Muscle layer of colon (tissue), 2 donors: Measurements from ENCODE around the gene HEATR9.

Experiments
- H3K27ac ChIP-seq: one replicate; pipeline ENCODE4 v1.7.0; 2013; ENCODE audit warnings: low read depth, mild to moderate bottlenecking, low read length, moderate library complexity
- H3K27me3 ChIP-seq, 2 donors: one replicate each; pipeline ENCODE4 v1.7.0; 2013; ENCODE audit warnings: low read length in 2 of 2, mild to moderate bottlenecking in 2 of 2; ENCODE audit not compliant: insufficient read depth in 2 of 2, control insufficient read depth in 1 of 2
- H3K36me3 ChIP-seq: one replicate; pipeline ENCODE4 v1.7.0; 2013; ENCODE audit warnings: mild to moderate bottlenecking, low read length; ENCODE audit not compliant: insufficient read depth
- H3K4me1 ChIP-seq: one replicate; pipeline ENCODE4 v1.7.0; 2013; ENCODE audit warnings: mild to moderate bottlenecking, low read length; ENCODE audit not compliant: insufficient read depth
- H3K4me3 ChIP-seq, 2 donors: one replicate each; pipeline ENCODE4 v1.7.0; 2013; ENCODE audit warnings: low read length in 2 of 2, low read depth in 1 of 2, mild to moderate bottlenecking in 1 of 2, moderate library complexity in 1 of 2
- H3K9ac ChIP-seq: one replicate; pipeline ENCODE4 v1.7.0; 2013; ENCODE audit warnings: low read length
- H3K9me3 ChIP-seq: one replicate; pipeline ENCODE4 v1.7.0; 2013; ENCODE audit warnings: mild to moderate bottlenecking, low read length
- donor health status: abdominal sarcoma.
- donor health status: Adenocarcinoma of cecum.

HEATR9 gene

GRCh38 chr17:35868737-35869136, at the start of gene HEATR9:
HEATR9 (minus strand) TSS chr17:35868891; CDS start chr17:35868742, 149 bp downstream.
- Histone ChIP-seq H3K27me3 (no peaks in the 10 kb centered on the region), H3K4me1 (peaks cover 4% of the 10 kb centered on the region), H3K9me3 (no peaks in the 10 kb centered on the region), H3K27ac (no peak within 1 kb of the TSS), H3K9ac (no peak within 1 kb of the TSS), H3K36me3 (no peaks in the 10 kb centered on the region), H3K4me3 (no peak within 1 kb of the TSS)

GRCh38 chr17:35917519-35918213, 49.0 kb upstream of the HEATR9 start:
- H3K9ac ChIP-seq = no peak overlapping the region
- no peaks in the 10 kb centered on the region for H3K27me3 ChIP-seq
- no peak overlapping the region for H3K27ac ChIP-seq
- no peaks in the 10 kb centered on the region for H3K4me1 ChIP-seq
- H3K9me3 ChIP-seq = no peaks in the 10 kb centered on the region
- H3K4me3 ChIP-seq = no peak overlapping the region
- no peaks in the 10 kb centered on the region for H3K36me3 ChIP-seq

GRCh38 chr17:35915153-35915964, 46.7 kb upstream of the HEATR9 start:
- H3K36me3 ChIP-seq = no peaks in the 10 kb centered on the region
- no peaks in the 10 kb centered on the region for H3K9me3 ChIP-seq
- H3K4me3 ChIP-seq = no peak overlapping the region
- H3K27me3 ChIP-seq = no peaks in the 10 kb centered on the region
- H3K27ac ChIP-seq = no peak overlapping the region
- no peaks in the 10 kb centered on the region for H3K4me1 ChIP-seq
- no peak overlapping the region for H3K9ac ChIP-seq

- H3K4me1 ChIP-seq = no peaks in the 10 kb centered on the region
- no peaks in the 10 kb centered on the region for H3K36me3 ChIP-seq
- no peaks in the 10 kb centered on the region for H3K9me3 ChIP-seq
- H3K27me3 ChIP-seq = no peaks in the 10 kb centered on the region
- H3K4me3 ChIP-seq = no peak overlapping the region
- no peak overlapping the region for H3K9ac ChIP-seq
- no peak overlapping the region for H3K27ac ChIP-seq
Measured at GRCh38 chr17:35914354-35914753, 45.7 kb upstream of the HEATR9 start.

GRCh38 chr17:35913609-35914008, 44.9 kb upstream of the HEATR9 start:
- Histone ChIP-seq H3K27ac (no peak overlapping the region), H3K36me3 (no peaks in the 10 kb centered on the region), H3K4me1 (no peaks in the 10 kb centered on the region), H3K4me3 (no peak overlapping the region), H3K27me3 (no peaks in the 10 kb centered on the region), H3K9ac (no peak overlapping the region), H3K9me3 (no peaks in the 10 kb centered on the region)

- Histone ChIP-seq H3K4me3 (no peak overlapping the region), H3K27ac (no peak overlapping the region), H3K9me3 (no peaks in the 10 kb centered on the region), H3K9ac (no peak overlapping the region), H3K27me3 (no peaks in the 10 kb centered on the region), H3K4me1 (no peaks in the 10 kb centered on the region), H3K36me3 (no peaks in the 10 kb centered on the region)
Measured at GRCh38 chr17:35912942-35913341, 44.3 kb upstream of the HEATR9 start.

- Histone ChIP-seq H3K4me1 (no peaks in the 10 kb centered on the region), H3K4me3 (no peak overlapping the region), H3K9ac (no peak overlapping the region), H3K27ac (no peak overlapping the region), H3K9me3 (no peaks in the 10 kb centered on the region), H3K27me3 (no peaks in the 10 kb centered on the region), H3K36me3 (no peaks in the 10 kb centered on the region)
Measured at GRCh38 chr17:35912339-35912912, 43.7 kb upstream of the HEATR9 start.

GRCh38 chr17:35909408-35909807, 40.7 kb upstream of the HEATR9 start:
- no peaks in the 10 kb centered on the region for H3K4me1 ChIP-seq

GRCh38 chr17:35907691-35908090, 39.0 kb upstream of the HEATR9 start:
- no peaks in the 10 kb centered on the region for H3K36me3 ChIP-seq
- H3K9me3 ChIP-seq = no peaks in the 10 kb centered on the region
- H3K4me3 ChIP-seq = no peak overlapping the region
- no peak overlapping the region for H3K27ac ChIP-seq
- H3K4me1 ChIP-seq = no peaks in the 10 kb centered on the region
- H3K27me3 ChIP-seq = no peaks in the 10 kb centered on the region
- H3K9ac ChIP-seq = no peak overlapping the region

More at GRCh38 chr17:35909408-35909807, 40.7 kb upstream of the HEATR9 start:
- no peaks in the 10 kb centered on the region for H3K36me3 ChIP-seq
- no peaks in the 10 kb centered on the region for H3K9me3 ChIP-seq
- H3K27me3 ChIP-seq = no peaks in the 10 kb centered on the region
- H3K4me3 ChIP-seq = no peak overlapping the region
- H3K27ac ChIP-seq = no peak overlapping the region
- H3K9ac ChIP-seq = no peak overlapping the region

GRCh38 chr17:35906926-35907637, 38.4 kb upstream of the HEATR9 start:
- no peak overlapping the region for H3K9ac ChIP-seq
- H3K36me3 ChIP-seq = no peaks in the 10 kb centered on the region
- H3K4me3 ChIP-seq = no peak overlapping the region
- H3K4me1 ChIP-seq = no peaks in the 10 kb centered on the region
- no peaks in the 10 kb centered on the region for H3K27me3 ChIP-seq
- H3K9me3 ChIP-seq = no peaks in the 10 kb centered on the region
- no peak overlapping the region for H3K27ac ChIP-seq
